Peyer's patch (tissue), 4 donors: ENCODE data around the gene ATG2A.

Experiments
- POLR2A ChIP-seq, 2 donors: fragments of 450-650 bp; IDR thresholded peaks; one replicate each; pipeline ENCODE4 v1.5.1; 2017; ENCODE audit warnings: antibody characterized with exemption in 2 of 2, mild to moderate bottlenecking in 2 of 2, moderate library complexity in 2 of 2
- TF ChIP-seq, protein P1 (sequence below), 6 experiments: fragments of 450-650 bp in 4 of 6; fragments of 200-600 bp in 2 of 6; sonication (generic) in 1 of 6; IDR thresholded peaks; one replicate each; pipeline ENCODE4 v1.5.1; 2017 to 2019; ENCODE audit warnings: antibody characterized with exemption in 6 of 6, mild to moderate bottlenecking in 3 of 6, moderate library complexity in 1 of 6

DNA sequence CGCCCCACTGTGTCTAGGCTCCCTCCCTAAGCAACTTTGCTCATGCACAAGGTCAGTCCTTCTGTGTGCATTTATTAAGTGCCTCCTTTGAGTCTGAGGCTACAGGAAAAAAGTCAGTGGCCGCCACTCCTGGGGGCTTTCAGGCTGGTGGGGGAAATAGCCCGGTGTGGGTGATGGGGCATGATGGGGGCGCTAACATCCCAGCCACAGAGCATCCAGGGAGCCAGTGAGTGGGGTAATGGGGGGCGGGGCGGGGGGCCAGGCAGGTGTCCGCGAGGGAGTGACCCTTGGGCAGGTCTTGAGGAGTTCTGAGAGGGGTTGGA, 28.6 kb downstream of the ATG2A start:
- TF ChIP-seq, protein P1, sequence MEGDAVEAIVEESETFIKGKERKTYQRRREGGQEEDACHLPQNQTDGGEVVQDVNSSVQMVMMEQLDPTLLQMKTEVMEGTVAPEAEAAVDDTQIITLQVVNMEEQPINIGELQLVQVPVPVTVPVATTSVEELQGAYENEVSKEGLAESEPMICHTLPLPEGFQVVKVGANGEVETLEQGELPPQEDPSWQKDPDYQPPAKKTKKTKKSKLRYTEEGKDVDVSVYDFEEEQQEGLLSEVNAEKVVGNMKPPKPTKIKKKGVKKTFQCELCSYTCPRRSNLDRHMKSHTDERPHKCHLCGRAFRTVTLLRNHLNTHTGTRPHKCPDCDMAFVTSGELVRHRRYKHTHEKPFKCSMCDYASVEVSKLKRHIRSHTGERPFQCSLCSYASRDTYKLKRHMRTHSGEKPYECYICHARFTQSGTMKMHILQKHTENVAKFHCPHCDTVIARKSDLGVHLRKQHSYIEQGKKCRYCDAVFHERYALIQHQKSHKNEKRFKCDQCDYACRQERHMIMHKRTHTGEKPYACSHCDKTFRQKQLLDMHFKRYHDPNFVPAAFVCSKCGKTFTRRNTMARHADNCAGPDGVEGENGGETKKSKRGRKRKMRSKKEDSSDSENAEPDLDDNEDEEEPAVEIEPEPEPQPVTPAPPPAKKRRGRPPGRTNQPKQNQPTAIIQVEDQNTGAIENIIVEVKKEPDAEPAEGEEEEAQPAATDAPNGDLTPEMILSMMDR (IDR thresholded peaks at IDR 0.05) = no peak
- no peak for TF ChIP-seq POLR2A (IDR thresholded peaks at IDR 0.05)
